ENCODE results near the gene PLEK.
A peak's percentile ranks its signal among the peaks of the same experiment; 100 is the strongest.
"Not testable (repeated sequence)": the region's sequence is repeated elsewhere in the genome, so short reads cannot be mapped to it uniquely, and the experiment has no call there.

The PLEK gene

GRCh38 chr2:68385220-68385906 lies 20.3 kb downstream of the PLEK start:
- DNase-seq (ENCODE audit: low spot score) = no peak

- no peak for DNase-seq (ENCODE audit: low spot score)
Measured at GRCh38 chr2:68385907-68386287, 20.8 kb downstream of the PLEK start.

GRCh38 chr2:68386365-68386764 lies 21.3 kb downstream of the PLEK start:
- DNase-seq (ENCODE audit: low spot score) = no peak

GRCh38 chr2:68387408-68388350 lies 22.6 kb downstream of the PLEK start:
- peak; percentile 54 for DNase-seq (ENCODE audit: low spot score)

GRCh38 chr2:68388358-68388757 lies 23.3 kb downstream of the PLEK start:
- no peak for DNase-seq (ENCODE audit: low spot score)

GRCh38 chr2:68388772-68389171 lies 23.7 kb downstream of the PLEK start:
- no peak for DNase-seq (ENCODE audit: low spot score)

- DNase-seq (ENCODE audit: low spot score) = no peak
Measured at GRCh38 chr2:68390114-68390513, 25.0 kb downstream of the PLEK start.

GRCh38 chr2:68390586-68390985 lies 25.5 kb downstream of the PLEK start:
- DNase-seq (ENCODE audit: low spot score) = no peak

GRCh38 chr2:68391099-68391498 lies 26.0 kb downstream of the PLEK start:
- DNase-seq (ENCODE audit: low spot score) = peak; percentile 52

- no peak for DNase-seq (ENCODE audit: low spot score)
Measured at GRCh38 chr2:68391869-68392268, 26.8 kb downstream of the PLEK start.

- DNase-seq (ENCODE audit: low spot score) = no peak
Measured at GRCh38 chr2:68396093-68396492, 31.0 kb downstream of the PLEK start.

GRCh38 chr2:68397704-68398263 lies 32.7 kb downstream of the PLEK start:
- not testable (repeated sequence) for DNase-seq (ENCODE audit: low spot score)

- no peak for DNase-seq (ENCODE audit: low spot score)
Measured at GRCh38 chr2:68403199-68403644, 38.1 kb downstream of the PLEK start.

GRCh38 chr2:68404164-68404563 lies 39.1 kb downstream of the PLEK start:
- DNase-seq (ENCODE audit: low spot score) = no peak

GRCh38 chr2:68404893-68405799 lies 40.1 kb downstream of the PLEK start:
- no peak for DNase-seq (ENCODE audit: low spot score)

- DNase-seq (ENCODE audit: low spot score) = no peak
Measured at GRCh38 chr2:68411397-68412126, 46.5 kb downstream of the PLEK start.

GRCh38 chr2:68412127-68412819 lies 47.2 kb downstream of the PLEK start:
- DNase-seq (ENCODE audit: low spot score) = no peak

- DNase-seq (ENCODE audit: low spot score) = no peak
Measured at GRCh38 chr2:68413466-68413865, 48.4 kb downstream of the PLEK start.

- no peak for DNase-seq (ENCODE audit: low spot score)
Measured at GRCh38 chr2:68414452-68414851, 49.4 kb downstream of the PLEK start.

- no peak for DNase-seq (ENCODE audit: low spot score)
Measured at GRCh38 chr2:68414876-68415275, 49.8 kb downstream of the PLEK start.

Data from pons (tissue), 1 donor.